AG09319 (cell line): ENCODE results near the gene NCK1.

Experiments used
- DNase-seq: peaks from one replicate; pipeline ENCODE4 v3.0.0-alpha.2; 2010; ENCODE audit warnings: low read depth; ENCODE audit errors: extremely low read depth
- CTCF ChIP-seq: IDR thresholded peaks from 2 replicates; pipeline ENCODE4 v1.5.1; 2011; ENCODE audit warnings: low read depth, mild to moderate bottlenecking, inconsistent platforms, low read length, moderate library complexity

The NCK1 gene

GRCh38 chr3:136913168-136913567, 51.2 kb downstream of the NCK1 start:
- DNase-seq, result no peak
- no peak for TF ChIP-seq CTCF

GRCh38 chr3:136914739-136915138, 52.7 kb downstream of the NCK1 start:
- TF ChIP-seq CTCF, result no peak
- DNase-seq, result no peak

- no peak for TF ChIP-seq CTCF
- DNase-seq, result no peak
These were observed 54.2 kb downstream of the NCK1 start for GRCh38 chr3:136916223-136916622.

GRCh38 chr3:136919799-136920580, 58.0 kb downstream of the NCK1 start:
- no peak for DNase-seq
- no peak for TF ChIP-seq CTCF

- TF ChIP-seq CTCF, result no peak
These were observed 59.0 kb downstream of the NCK1 start for GRCh38 chr3:136920904-136921611.

GRCh38 chr3:136925425-136926190, 63.6 kb downstream of the NCK1 start:
- peak; percentile 15 for DNase-seq
- TF ChIP-seq CTCF, result no peak

More at GRCh38 chr3:136920904-136921611, 59.0 kb downstream of the NCK1 start:
- no peak for DNase-seq
